H9 (cell line): ENCODE results near the gene NCBP3. TPM values are rescaled to one million over a fixed set of nuclear protein-coding genes. Genes with fewer than 3 reads are reported as not detected.
"Not testable (repeated sequence)": the region's sequence is repeated elsewhere in the genome, so short reads cannot be mapped to it uniquely, and the experiment has no call there.

Experiments
- DNase-seq: peaks from one replicate; pipeline ENCODE4 v3.0.0-alpha.2; 2017
- H2AFZ ChIP-seq: one replicate; pipeline ENCODE4 v1.6.1; 2013; ENCODE audit warnings: mild to moderate bottlenecking, low read length, control low read depth, moderate library complexity
- H2AK5ac ChIP-seq: 2 replicates; pipeline ENCODE4 v1.6.1; 2013; ENCODE audit warnings: low read length, control low read depth, mixed read lengths; ENCODE audit not compliant: insufficient read length
- H2BK120ac ChIP-seq: one replicate; pipeline ENCODE4 v1.6.1; 2013; ENCODE audit warnings: low read depth, mild to moderate bottlenecking, low read length, control low read depth, inconsistent platforms; ENCODE audit not compliant: poor library complexity, severe bottlenecking
- H2BK12ac ChIP-seq: 2 replicates; pipeline ENCODE4 v1.6.1; 2013; ENCODE audit warnings: low read length, control low read depth, mixed read lengths, low read depth; ENCODE audit not compliant: insufficient read length
- H2BK15ac ChIP-seq: 2 replicates; pipeline ENCODE4 v1.6.1; 2013; ENCODE audit warnings: low read depth, low read length, control low read depth
- H2BK20ac ChIP-seq: one replicate; pipeline ENCODE4 v1.6.1; 2013; ENCODE audit warnings: low read depth, mild to moderate bottlenecking, low read length, control low read depth, inconsistent platforms; ENCODE audit not compliant: poor library complexity, severe bottlenecking
- H2BK5ac ChIP-seq: 2 replicates; pipeline ENCODE4 v1.6.1; 2013; ENCODE audit warnings: low read length, control low read depth, mixed read lengths; ENCODE audit not compliant: insufficient read length
- H3K14ac ChIP-seq: 2 replicates; pipeline ENCODE4 v1.6.1; 2013; ENCODE audit warnings: low read length, control low read depth; ENCODE audit not compliant: insufficient read depth
- H3K18ac ChIP-seq: 2 replicates; pipeline ENCODE4 v1.6.1; 2013; ENCODE audit warnings: low read depth, mild to moderate bottlenecking, mixed read lengths, low read length, control low read depth; ENCODE audit not compliant: insufficient read length
- H3K23ac ChIP-seq: 2 replicates; pipeline ENCODE4 v1.6.1; 2013; ENCODE audit warnings: low read length, control low read depth, mixed read lengths, low read depth; ENCODE audit not compliant: insufficient read length
- H3K23me2 ChIP-seq: 2 replicates; pipeline ENCODE4 v1.6.1; 2013; ENCODE audit warnings: low read depth, mild to moderate bottlenecking, mixed read lengths, low read length, control low read depth; ENCODE audit not compliant: insufficient read length, poor library complexity, severe bottlenecking
- H3K27ac ChIP-seq: 2 replicates; pipeline ENCODE4 v1.5.1; 2013; ENCODE audit warnings: low read length, control low read depth, mixed read lengths, low read depth; ENCODE audit not compliant: insufficient read length
- H3K27me3 ChIP-seq: 2 replicates; pipeline ENCODE4 v1.6.1; 2013; ENCODE audit warnings: low read length, control low read depth, inconsistent platforms; ENCODE audit not compliant: insufficient read depth
- H3K4ac ChIP-seq: 2 replicates; pipeline ENCODE4 v1.6.1; 2013; ENCODE audit warnings: low read depth, mild to moderate bottlenecking, control low read depth, inconsistent platforms, low read length, moderate library complexity
- H3K4me1 ChIP-seq: 2 replicates; pipeline ENCODE4 v1.6.1; 2013; ENCODE audit warnings: low read length, control low read depth, inconsistent platforms; ENCODE audit not compliant: insufficient read depth
- H3K4me2 ChIP-seq: 2 replicates; pipeline ENCODE4 v1.6.1; 2013; ENCODE audit warnings: low read length, control low read depth, mixed read lengths; ENCODE audit not compliant: insufficient read length, insufficient read depth
- H3K56ac ChIP-seq: 2 replicates; pipeline ENCODE4 v1.6.1; 2013; ENCODE audit warnings: low read depth, mild to moderate bottlenecking, mixed read lengths, low read length, control low read depth; ENCODE audit not compliant: insufficient read length
- H3K79me1 ChIP-seq: 2 replicates; pipeline ENCODE4 v1.6.1; 2013; ENCODE audit warnings: low read depth, mild to moderate bottlenecking, moderate library complexity, low read length, control low read depth, inconsistent platforms; ENCODE audit not compliant: insufficient read depth, poor library complexity, severe bottlenecking
- H3K79me2 ChIP-seq: 2 replicates; pipeline ENCODE4 v1.6.1; 2013; ENCODE audit warnings: low read length, control low read depth, inconsistent platforms; ENCODE audit not compliant: insufficient read depth
- H3K9ac ChIP-seq: 2 replicates; pipeline ENCODE4 v1.6.1; 2013; ENCODE audit warnings: low read length, control low read depth, mixed read lengths; ENCODE audit not compliant: insufficient read length; ENCODE audit errors: extremely low read depth
- H3K9me3 ChIP-seq: one replicate; pipeline ENCODE4 v1.6.1; 2013; ENCODE audit warnings: low read depth, low read length, inconsistent platforms; ENCODE audit not compliant: control insufficient read depth
- H3T11ph ChIP-seq: one replicate; pipeline ENCODE4 v1.6.1; 2013; ENCODE audit warnings: mild to moderate bottlenecking, low read length, control low read depth, inconsistent platforms
- H4K20me1 ChIP-seq: one replicate; pipeline ENCODE4 v1.6.1; 2013; ENCODE audit not compliant: control insufficient read depth, insufficient read length, insufficient read depth
- H4K5ac ChIP-seq: 2 replicates; pipeline ENCODE4 v1.6.1; 2013; ENCODE audit warnings: low read depth, mild to moderate bottlenecking, mixed read lengths, low read length, control low read depth; ENCODE audit not compliant: insufficient read length
- H4K8ac ChIP-seq: replicated peaks from 2 replicates; pipeline ENCODE4 v1.6.1; 2013; ENCODE audit warnings: low read length, control low read depth, mixed read lengths, low read depth; ENCODE audit not compliant: insufficient read length
- H4K91ac ChIP-seq: 2 replicates; pipeline ENCODE4 v1.6.1; 2013; ENCODE audit warnings: low read depth, mild to moderate bottlenecking, moderate library complexity, mixed read lengths, low read length, control low read depth; ENCODE audit not compliant: insufficient read length
- H3K27ac Mint-ChIP-seq, 3 experiments: 2 replicates in 2 of 3; 3 replicates in 1 of 3; pipeline ENCODE4 v1.8.0; 2020 to 2021; ENCODE audit warnings: mixed read lengths in 3 of 3, mild to moderate bottlenecking in 1 of 3, moderate library complexity in 1 of 3
- H3K27me3 Mint-ChIP-seq: 2 replicates; pipeline ENCODE4 v1.8.0; 2021; ENCODE audit warnings: low read depth, mild to moderate bottlenecking, moderate library complexity, mixed read lengths
- H3K36me3 Mint-ChIP-seq, 3 experiments: 2 replicates in 2 of 3; 3 replicates in 1 of 3; pipeline ENCODE4 v1.8.0; 2020 to 2021; ENCODE audit warnings: low read depth in 3 of 3, mixed read lengths in 3 of 3; ENCODE audit not compliant: insufficient read depth in 1 of 3
- H3K4me1 Mint-ChIP-seq, 2 experiments: 2 replicates each; pipeline ENCODE4 v1.8.0; 2020; ENCODE audit warnings: mixed read lengths in 2 of 2
- H3K4me3 Mint-ChIP-seq, 2 experiments: 2 replicates in 1 of 2; 3 replicates in 1 of 2; pipeline ENCODE4 v1.8.0; 2020 to 2021; ENCODE audit warnings: mild to moderate bottlenecking in 2 of 2, mixed read lengths in 2 of 2, moderate library complexity in 1 of 2
- H3K9me3 Mint-ChIP-seq, 2 experiments: 2 replicates in 1 of 2; 3 replicates in 1 of 2; pipeline ENCODE4 v1.8.0; 2020; ENCODE audit warnings: mild to moderate bottlenecking in 2 of 2, mixed read lengths in 2 of 2, moderate library complexity in 1 of 2
- WGBS: extraction: QIAGEN DNeasy Blood & Tissue Kit; methylation state at CpG from one replicate; pipeline ENCODE4 v1.1.7; 2013; ENCODE audit warnings: missing lambda C conversion rate, low lambda C conversion rate, mixed read lengths; ENCODE audit not compliant: insufficient read length; ENCODE audit errors: extremely low coverage; 5-methylcytosine and 5-hydroxymethylcytosine counted together
- total RNA-seq: library from RNA; stranded (reverse); gene quantifications from 2 replicates; pipeline ENCODE4 v1.2.1, GENCODE V29; 2021

Gene NCBP3
- total RNA-seq, 1 experiment from 2014 or later, result 45.7 TPM

- not testable (repeated sequence) for H2BK12ac ChIP-seq, H2AFZ ChIP-seq, H3K4me2 ChIP-seq, H3K9me3 Mint-ChIP-seq, H3K27me3 ChIP-seq, DNase-seq, H4K8ac ChIP-seq, H3K79me1 ChIP-seq, H4K91ac ChIP-seq, H4K20me1 ChIP-seq, H2BK20ac ChIP-seq, H3K4ac ChIP-seq, H3K56ac ChIP-seq, H3K36me3 Mint-ChIP-seq, H3K27ac Mint-ChIP-seq, H3K79me2 ChIP-seq, H3T11ph ChIP-seq, H3K9ac ChIP-seq, H2BK120ac ChIP-seq, H3K9me3 ChIP-seq, H3K27me3 Mint-ChIP-seq, H3K23ac ChIP-seq, H3K18ac ChIP-seq, H2AK5ac ChIP-seq, H3K27ac ChIP-seq, H2BK5ac ChIP-seq, H2BK15ac ChIP-seq, H3K4me3 Mint-ChIP-seq, H3K23me2 ChIP-seq, H4K5ac ChIP-seq, H3K4me1 ChIP-seq, H3K14ac ChIP-seq
- H3K4me1 Mint-ChIP-seq, result peaks cover 10 to 22% of the 10 kb centered on the region in 2 experiments
- WGBS, result no CpG with 5 or more reads among the region's 7 CpGs
These were observed 52.8 kb downstream of the NCBP3 start for GRCh38 chr17:3793258-3793657.
